HG03354 (cell line): ENCODE measurements around the gene KIF17.

ENCODE experiments used
- ATAC-seq: cut with Tn5 transposase; IDR thresholded peaks from one replicate; pipeline ENCODE4 v1.9.1; 2021; ENCODE audit warnings: mild to moderate bottlenecking; ENCODE audit not compliant: unreplicated experiment, poor library complexity, severe bottlenecking

The KIF17 gene

DNA sequence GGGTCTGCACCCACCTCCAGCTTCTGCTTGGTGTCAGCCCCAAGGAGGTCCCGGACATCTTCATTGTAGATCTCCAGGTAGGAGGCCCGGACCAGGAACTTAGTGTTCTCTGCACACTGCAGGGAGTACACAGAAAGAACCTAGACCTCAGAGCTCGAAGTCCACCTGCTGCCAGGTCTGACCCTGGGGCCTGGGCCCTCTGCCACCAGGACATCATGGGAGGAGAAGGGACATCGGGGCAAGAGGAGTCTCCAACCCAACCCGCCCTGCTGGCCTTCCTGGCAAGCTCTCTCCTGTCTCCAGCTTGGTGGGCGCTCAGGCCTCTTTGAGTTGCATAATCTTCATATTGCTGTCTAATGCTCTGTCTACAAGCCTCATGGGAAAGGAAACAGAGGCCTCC is 4.4 kb downstream of the KIF17 start:
- ATAC-seq = no peak

DNA sequence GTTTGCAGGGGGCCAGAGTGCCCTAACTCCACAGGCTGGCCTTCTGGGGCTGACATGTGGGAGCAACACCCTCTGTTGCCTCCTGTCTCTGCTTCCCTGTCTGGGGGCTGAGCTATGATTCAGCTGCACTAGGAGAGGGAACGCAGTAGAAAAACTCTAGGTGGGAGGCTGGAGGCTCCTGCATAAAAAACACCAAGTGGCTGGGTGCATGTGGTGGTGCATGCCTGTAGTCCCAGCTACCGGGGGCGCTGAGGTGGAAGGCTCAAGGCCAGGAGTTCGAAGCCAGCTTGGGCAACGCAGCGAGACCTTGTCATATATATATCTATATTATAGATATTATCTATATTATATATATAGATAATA is 5.6 kb downstream of the KIF17 start:
- no peak for ATAC-seq

DNA sequence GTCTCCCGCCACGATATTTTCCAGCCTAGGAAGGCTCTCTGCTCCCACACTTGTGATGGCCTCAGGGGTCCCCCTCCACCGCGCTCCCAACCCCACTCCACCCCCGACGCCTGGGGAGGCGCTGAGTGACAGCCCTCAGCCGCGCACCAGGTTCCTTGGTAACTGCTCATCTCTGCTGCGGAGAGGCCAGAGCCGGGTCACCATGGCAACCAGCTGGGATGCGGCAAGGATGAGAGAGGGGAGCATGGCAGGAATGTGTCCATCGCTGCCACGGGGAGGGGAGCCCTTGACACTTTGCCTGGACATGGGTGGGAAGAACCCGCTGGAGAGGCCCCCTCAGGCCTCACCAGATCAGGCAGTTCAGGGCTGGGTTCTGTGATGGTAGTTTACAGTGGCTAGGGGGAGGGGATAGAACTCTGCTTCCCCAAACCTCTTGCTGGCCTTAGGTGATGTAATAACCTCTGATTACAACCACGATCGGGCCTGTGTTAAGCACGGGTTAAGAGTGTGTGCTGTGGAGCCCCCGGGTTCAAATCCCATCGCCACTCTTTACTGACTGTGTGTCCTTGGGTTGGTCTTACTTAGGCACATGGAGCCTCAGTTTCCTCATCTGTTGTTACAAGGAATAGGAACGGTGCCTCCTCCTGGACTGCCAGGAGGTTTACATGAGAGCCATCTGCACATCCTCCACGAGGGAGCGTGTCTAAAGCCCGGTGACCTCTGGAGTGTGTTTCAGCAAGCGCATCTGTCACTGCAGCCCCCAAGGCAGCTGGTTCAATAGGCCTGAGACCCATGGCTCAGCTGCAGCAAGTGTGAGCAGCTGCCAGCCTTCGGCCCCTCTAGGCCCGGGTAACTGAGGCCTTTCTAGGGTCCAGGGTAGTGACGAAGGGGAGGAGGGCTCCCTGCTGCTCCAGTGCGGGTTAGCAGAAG is 6.3 kb downstream of the KIF17 start:
- ATAC-seq = no peak

DNA sequence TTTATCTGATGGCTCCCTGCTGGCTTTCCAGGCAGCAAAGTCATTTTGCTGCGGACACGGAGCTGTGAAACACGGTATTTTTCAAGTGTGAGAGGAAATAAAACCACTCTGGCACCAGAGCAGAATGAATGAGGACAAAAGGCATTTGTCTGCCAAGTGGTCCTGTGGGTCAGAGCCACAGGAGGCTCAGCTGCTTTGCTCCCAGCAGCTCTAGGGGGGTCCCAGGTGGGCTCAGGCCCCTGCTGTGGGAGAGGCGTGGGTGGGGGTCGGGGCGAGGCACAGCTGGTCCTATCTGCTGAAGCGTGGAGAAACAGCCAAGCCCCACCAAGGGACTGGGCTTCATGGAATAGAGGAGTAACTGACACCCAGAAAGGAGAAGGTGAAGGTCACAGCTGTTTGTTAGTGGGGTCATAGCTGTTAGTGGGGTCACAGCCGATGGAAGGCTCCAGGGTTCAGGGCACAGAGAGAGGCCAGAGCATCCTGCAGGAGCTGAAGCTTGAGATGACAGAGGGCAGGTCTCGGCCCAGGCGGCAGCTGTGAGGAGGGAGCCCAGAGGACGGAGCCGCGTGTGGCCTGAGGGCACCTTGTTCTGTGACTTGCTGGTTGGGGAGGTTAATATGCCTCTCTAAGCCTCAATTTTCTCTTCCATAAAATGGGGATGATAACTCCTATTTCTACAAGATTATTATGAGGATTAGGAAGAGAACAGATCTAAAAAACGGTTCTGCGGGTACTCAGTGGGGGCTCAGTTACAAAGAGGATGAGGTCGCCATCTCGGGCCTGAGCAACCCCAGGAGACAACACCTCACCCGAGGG is 7.1 kb downstream of the KIF17 start:
- no peak for ATAC-seq

DNA sequence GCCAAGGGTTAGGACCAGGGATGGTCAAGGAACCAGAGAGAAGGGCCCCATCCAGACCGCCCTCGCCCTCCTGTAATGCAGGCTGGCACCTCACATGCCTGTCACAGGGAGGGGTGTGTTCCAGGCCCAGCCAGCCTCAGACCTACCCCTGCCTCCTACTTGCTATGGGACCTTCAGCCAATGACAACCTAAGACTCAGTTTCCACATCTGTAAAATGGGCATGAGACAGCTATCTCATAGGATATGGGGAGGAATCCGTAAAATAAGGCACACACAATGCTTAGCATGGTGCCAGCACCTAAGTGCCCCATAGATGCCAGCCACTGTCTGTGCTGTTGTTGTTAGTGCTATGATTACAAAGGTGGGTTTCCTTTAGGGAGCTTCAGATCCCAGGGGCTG is 7.9 kb downstream of the KIF17 start:
- no peak for ATAC-seq

DNA sequence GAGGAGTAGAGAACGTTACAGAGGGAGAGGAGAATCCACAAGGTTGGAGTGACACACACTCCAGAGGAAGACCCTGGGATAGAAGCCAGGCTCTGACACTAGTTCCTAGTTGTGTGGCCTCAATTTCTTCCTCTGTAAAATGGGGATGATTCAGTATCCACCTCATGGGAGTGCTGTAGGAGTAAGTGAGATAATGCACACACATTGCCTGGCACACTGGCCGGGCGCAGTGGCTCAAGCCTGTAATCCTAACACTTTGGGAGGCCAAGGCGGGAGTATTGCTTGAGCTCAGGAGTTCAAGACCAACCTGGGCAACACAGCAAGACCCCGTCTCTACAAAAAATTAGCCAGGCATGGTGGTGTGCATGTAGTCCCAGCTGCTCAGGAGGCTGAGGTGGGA is 8.9 kb downstream of the KIF17 start:
- no peak for ATAC-seq

DNA sequence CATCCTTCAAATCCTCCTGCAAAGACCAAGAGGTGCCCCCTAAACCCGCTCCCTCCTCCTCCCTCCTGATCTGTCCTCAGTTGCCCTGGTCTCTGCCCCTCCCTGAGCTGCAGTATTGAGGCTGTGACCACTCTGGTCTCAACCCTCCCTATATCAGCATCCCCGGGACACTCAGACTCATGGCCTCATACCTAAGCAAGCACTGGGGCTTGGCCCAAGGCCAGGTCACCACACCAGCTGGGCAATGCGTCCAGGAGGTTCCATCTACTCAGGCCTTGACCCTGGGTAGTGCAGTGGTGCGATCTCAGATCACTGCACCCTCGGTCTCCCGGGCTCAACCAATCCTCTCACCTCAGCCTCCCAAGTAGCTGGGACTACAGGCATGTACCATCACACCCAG is 9.8 kb downstream of the KIF17 start:
- no peak for ATAC-seq

DNA sequence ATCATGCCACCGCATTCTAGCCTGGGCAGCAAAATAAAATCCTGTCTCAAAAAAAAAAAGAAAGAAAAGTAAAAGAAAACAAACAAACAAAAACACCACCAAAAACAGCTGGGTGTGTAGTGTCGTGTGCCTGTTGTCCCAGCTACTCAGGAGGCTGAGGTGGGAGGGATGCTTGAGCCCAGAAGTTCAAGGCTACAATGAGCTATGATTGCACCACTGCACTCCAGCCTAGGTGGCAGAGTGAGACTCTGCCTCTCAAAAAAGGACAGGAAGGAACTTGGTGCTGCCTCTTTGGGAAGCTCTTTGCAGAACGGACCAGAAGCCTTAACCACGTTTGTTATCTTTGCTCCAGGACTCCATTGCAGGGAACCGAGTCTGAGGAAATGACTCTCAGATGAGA is 11.0 kb downstream of the KIF17 start:
- ATAC-seq = no peak

DNA sequence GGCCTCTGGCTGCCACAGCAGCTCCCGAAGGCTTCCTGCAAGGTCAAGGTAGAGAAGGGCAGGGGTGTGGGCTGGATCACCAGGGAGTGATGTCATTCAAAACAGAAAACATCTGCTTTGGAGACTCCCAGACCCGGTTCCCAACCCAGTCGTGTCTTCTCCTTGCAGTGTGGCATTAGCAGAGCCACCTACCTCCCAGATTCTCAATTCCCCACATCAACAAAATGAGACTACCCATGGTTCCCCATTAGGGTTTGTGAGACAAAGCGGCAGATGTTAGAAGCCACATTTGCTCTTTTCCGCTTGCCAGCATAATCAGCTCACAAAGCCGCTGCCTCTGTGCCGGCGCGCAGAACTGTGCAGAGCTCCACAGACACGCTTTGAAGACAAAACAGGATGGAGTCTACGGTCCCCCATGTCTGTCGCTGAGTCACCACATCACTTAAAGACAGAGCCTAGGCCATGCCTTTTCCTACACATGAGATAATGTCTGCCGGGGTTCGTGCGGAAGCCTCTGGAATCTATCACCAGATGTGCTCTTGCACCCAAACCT is 12.5 kb downstream of the KIF17 start:
- no peak for ATAC-seq

DNA sequence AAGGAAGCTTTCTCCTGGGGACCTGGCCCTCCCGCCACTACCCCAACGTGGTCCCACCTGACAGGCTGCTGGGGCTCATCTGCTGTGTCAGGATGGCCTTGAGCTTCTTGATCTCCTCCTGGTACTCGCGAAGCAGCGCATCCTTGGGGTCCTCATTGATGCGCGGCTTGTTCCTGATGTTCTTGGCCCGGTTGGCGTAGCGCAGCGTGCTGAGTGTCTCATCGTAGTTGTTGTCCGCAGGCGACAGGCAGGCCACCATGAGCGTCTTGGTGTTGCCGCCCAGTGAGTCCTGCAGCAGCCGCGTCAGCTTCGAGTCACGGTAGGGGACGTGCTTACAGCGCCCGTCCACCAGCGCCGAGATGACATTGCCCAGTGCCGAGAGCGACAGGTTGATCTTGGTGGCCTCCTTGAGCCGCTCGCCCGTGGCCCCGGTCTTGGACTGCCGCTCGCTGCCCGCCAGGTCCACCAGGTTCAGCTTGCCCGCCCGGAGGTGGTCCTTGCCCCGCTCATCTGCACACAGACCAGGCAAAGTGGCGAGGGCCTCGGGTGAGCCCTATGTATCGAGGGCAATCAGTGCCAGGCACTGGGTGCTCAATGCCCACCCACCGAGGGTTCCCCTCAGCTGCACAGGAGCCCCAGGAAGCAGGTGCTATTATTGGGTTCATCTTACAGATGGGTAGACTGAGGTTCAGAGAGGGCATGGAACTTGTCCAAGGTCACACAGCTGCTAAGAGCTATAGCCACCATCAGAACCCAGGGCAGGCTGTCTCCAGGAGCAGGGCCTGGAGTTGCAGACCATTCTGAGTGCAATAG is 13.2 kb downstream of the KIF17 start:
- ATAC-seq = no peak

DNA sequence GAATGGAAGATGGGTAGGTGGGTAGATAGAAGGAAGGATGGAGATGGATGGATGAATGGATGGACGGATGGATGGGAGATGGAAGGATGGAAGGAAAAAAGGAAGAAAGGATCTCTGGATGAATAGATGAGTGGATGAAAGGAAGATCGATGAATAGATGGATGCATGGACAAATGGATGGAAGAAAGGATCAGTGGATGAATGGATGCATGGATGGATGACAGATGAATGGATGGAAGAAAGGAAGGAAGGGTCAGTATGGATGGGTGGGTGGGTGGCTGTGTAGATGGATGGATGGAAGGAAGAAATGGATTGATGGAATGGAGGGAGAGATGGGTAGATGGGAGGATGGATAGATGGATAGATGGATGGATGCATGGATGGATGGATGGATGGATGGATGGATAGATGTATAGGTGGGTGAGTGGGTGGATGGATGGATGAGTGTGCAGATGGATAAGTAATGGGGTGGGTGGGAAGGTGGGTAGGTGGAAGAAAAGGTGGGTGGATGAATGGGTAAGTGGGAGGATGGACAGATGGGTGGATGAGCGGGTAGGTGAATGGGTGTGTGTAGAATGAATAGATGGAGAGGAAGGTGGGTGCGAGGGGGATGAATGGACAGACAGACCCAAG is 14.6 kb downstream of the KIF17 start:
- no peak for ATAC-seq

DNA sequence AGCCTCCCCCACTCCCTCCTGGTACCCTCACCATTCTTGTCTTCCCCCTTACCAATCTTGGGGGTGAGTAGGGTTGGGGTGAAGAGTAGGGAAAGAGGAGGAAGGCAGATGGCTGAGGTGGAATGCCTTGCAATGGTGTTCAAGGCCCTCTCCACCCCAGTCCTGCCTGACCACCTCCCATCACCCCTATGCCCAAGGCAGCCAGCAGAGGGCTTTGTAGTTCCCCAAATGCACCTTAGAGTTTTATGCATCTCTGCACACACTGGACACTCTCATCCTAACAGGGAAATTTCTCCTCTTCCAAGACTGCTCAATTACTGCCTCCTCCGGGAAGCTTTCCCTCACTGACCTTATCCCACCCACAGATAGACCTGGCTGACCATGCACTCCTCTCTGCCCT is 15.4 kb downstream of the KIF17 start:
- ATAC-seq = no peak

DNA sequence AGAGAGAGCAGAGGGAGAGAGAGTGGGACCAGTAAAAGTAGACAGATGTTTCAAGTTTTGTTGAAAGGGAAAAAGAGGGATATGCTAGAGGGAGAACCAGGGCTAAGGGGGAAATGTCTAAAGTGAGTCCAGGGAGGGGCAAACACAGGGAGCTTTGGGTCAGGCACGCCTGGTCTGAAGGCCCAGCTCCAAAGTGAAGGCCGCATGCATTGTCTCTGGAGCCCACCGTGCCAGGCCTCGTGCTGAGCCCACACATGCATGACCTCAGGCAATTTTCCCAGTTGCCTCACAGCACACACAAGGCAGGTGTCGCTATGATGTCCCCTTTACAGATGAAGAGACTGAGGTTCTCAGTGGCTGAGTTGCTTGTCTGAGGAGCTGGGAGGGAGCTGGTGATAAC is 16.0 kb downstream of the KIF17 start:
- no peak for ATAC-seq

DNA sequence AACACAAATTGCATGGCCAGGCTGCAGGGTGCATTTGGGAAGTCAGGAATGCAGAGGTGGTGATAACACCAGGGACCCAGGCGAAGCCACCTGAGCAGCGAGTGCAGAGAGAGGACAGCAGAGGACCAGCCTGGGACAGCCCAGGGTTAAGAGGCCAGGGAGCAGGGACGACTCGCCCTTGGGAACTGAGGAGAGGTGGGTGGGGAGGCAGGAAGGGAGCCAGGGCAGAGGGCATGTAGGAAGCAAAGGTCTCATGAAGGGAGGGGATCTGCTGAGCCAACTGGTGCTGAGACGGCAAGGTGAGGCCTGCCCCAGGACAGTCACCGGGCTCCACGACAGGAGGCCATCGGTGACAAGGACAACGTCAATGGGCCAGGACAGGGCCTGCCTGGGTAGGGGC is 16.4 kb downstream of the KIF17 start:
- ATAC-seq = no peak

DNA sequence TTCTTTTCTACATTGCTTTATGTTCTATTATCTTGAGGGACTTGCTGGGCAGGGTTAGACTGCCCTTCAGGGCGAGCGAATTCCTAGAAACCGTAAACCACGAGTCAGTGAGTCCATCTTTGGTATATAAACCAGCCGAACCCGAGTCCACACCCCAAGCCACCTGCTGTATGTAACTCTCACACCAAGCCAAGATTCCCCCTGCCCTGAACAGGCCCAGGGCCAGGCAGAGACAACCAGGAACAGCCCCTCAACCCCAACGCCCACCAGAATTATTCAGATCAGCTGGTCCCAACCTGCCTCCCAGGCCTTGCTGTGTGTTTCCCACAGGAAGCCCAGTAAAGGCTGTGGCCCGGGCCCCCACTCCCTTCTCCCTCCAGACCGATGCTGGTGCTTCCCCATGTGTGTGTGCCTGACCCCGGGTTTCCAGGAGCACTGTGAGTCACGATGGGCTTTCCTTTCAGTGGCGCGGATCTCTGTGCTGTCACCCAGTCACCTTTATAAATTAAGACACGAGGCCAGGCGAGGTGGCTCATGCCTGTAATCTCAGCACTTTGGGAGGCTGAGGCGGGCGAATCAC is 17.1 kb downstream of the KIF17 start:
- ATAC-seq = no peak

DNA sequence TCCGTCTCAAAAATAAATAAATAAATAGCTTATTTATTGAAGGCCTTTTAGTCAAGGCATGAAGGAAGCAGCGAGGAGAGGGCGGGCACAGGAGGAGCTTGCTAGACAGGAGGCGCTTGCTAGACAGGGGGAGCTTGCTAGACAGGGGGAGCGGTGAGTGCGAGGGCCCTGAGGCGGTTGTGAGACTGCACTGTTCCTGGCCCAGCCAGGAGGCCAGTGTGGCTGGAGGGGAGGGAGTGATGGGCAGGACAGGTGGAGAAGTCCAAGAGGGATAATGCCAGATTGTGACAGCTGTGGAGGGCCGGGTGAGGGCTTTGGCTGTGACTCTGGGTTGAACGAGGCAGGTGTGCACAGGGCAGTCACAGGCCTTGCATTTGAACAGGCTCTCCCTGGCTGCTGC is 18.2 kb downstream of the KIF17 start:
- ATAC-seq = no peak

DNA sequence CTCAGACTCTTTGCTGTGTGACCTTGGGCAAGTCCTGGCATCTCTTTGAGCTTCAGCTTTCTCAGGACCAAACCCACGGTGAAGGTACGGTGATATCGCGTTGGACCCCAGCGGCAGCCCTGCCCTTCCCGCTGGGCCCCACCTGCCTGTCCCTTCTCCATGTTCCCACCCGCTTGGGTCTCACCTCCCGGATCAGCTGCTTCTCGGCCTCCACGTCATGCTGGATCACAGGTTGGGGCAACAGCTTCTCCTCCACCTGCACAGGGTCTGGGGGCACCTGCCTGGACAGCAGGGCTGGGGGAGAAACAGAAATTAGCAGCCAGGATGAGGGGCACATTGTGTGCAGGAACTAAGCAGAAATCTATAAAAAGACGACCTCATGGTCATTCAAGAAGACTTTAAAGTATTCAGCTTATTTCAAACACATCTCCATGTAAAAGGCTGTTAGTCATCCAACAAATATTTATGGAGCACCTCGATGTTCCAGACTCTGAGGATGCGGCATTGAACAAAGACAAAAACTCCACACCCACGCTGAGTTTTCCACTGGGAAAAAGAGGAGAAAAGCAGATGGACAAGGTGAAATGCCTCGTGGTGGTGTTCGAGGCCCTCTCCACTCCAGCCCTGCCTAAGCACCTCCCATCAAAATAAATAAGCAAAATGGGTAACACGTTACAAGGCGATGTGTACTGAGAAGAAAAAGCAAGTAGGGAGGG is 19.5 kb downstream of the KIF17 start:
- no peak for ATAC-seq

DNA sequence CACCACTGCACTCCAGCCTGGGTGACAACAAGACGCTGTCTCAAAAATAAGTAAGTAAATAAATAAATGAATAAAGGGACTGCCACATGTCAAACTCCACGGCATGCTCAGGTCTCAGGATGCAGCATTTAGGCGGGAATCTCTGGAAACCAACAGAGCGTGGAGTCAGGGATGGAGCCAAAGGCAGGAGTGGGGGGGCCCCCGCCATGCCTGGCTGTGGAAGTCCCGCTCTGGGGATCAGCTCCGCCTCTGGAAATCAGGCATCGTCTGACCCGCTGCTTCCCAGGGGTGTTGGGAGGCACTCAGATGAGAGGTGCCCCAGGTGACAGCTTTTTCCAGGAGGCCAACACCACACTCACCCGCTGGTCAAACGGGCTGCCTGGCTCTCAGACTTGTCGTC is 20.2 kb downstream of the KIF17 start:
- no peak for ATAC-seq
